GM13977 (cell line): ENCODE data around the gene TNFSF10.
A peak's percentile ranks its signal among the peaks of the same experiment; 100 is the strongest.
"Not testable (repeated sequence)": the region's sequence is repeated elsewhere in the genome, so short reads cannot be mapped to it uniquely, and the experiment has no call there.

Experiments used
- DNase-seq: peaks from one replicate; pipeline ENCODE4 v3.0.0; 2012; ENCODE audit warnings: low spot score
- CTCF ChIP-seq: IDR thresholded peaks from 2 replicates; pipeline ENCODE4 v1.5.1; 2012; ENCODE audit warnings: mild to moderate bottlenecking, control low read depth; ENCODE audit not compliant: insufficient read depth; ENCODE audit errors: extremely low read depth, missing control alignments
- in situ Hi-C: fragments of 300-500 bp; cut with MboI; formaldehyde crosslinking; loops from one replicate; pipeline ENCODE4 v1.12.0; 2022; ENCODE audit warnings: low sequenced_read_pairs, low pct_unique_long_range_greater_than_20kb, mixed read lengths, inconsistent platforms; ENCODE audit not compliant: unreplicated experiment

The TNFSF10 gene

GRCh38 chr3:172530101-172530561, 6.9 kb upstream of the TNFSF10 start:
- TF ChIP-seq CTCF, result no peak
- in situ Hi-C loops, result no loop called here
- DNase-seq, result no peak

- in situ Hi-C loops, result no loop called here
- DNase-seq, result no peak
- no peak for TF ChIP-seq CTCF
Observed at GRCh38 chr3:172528677-172529076, 5.4 kb upstream of the TNFSF10 start.

GRCh38 chr3:172527306-172527705, 4.1 kb upstream of the TNFSF10 start:
- in situ Hi-C loops, result no loop called here
- DNase-seq, result no peak
- TF ChIP-seq CTCF, result no peak

DNA sequence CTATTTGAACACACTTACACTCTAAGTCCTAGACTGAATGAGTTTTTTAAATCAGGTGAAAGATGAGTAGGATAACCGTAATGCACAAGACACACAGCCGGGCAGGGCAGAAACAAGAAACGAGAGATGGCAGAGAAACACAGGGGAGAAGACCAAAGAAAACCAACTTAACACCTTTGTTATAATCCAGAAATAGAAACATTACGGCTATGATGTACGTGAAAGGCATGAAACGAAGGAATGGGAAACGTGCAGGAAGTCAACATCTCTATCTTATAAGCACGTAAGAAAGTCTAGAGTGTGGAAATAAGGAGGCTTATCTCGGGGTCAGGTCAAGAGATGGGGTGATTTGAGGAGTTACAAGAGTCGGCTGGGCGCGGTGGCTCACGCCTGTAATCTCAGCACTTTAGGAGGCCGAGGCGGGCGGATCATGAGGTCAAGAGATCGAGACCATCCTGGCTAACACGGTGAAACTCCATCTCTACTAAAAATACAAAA, 1.9 kb upstream of the TNFSF10 start:
- in situ Hi-C loops, result no loop called here
- TF ChIP-seq CTCF, result no peak
- DNase-seq, result no peak

DNA sequence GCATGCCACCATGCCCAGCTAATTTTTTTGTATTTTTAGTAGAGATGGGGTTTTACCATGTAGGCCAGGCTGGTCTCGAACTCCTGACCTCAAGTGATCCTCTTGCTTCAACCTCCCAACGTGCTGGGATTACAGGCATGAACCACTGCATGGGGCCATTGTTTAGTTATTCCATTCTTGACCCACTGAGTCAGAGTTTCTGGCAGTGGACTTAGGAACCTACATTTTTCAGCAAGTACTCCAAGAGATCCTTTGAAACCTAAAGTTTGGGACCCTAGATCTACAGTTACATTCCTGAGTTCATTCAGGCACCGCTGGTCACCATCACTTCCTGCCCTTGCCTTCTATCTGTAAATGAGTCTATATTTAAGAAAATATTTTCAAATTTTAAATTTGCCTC, 1.4 kb upstream of the TNFSF10 start:
- TF ChIP-seq CTCF, result no peak
- no peak for DNase-seq
- in situ Hi-C loops, result no loop called here

- in situ Hi-C loops, DNase-seq: not testable (repeated sequence)
Observed at GRCh38 chr3:172521837-172522726, 1.1 kb downstream of the TNFSF10 start.

GRCh38 chr3:172520301-172520831, 2.9 kb downstream of the TNFSF10 start:
- no peak for TF ChIP-seq CTCF
- in situ Hi-C loops, result no loop called here
- DNase-seq, result peak; percentile 15
